Type B pancreatic cell (in vitro differentiated cells): ENCODE data around the gene RYR2. TPM values are rescaled to one million over a fixed set of nuclear protein-coding genes. Genes with fewer than 3 reads are reported as not detected.
A peak's percentile ranks its signal among the peaks of the same experiment; 100 is the strongest.

Experiments
- DNase-seq: peaks from one replicate; pipeline ENCODE4 v3.0.0; 2021; ENCODE audit warnings: mixed read lengths; ENCODE audit not compliant: unreplicated experiment; ENCODE audit errors: extremely low spot score
- H3K27ac Mint-ChIP-seq: 2 replicates; pipeline ENCODE4 v1.8.0; 2021; ENCODE audit warnings: mild to moderate bottlenecking, mixed read lengths
- H3K27me3 Mint-ChIP-seq: 2 replicates; pipeline ENCODE4 v1.8.0; 2021; ENCODE audit warnings: mixed read lengths
- H3K36me3 Mint-ChIP-seq: 2 replicates; pipeline ENCODE4 v1.8.0; 2021; ENCODE audit warnings: mixed read lengths
- H3K4me1 Mint-ChIP-seq: one replicate; pipeline ENCODE4 v1.8.0; 2021; ENCODE audit warnings: mixed read lengths; ENCODE audit not compliant: unreplicated experiment
- H3K4me3 Mint-ChIP-seq: 2 replicates; pipeline ENCODE4 v1.8.0; 2021; ENCODE audit warnings: mild to moderate bottlenecking, mixed read lengths
- H3K9me3 Mint-ChIP-seq: 2 replicates; pipeline ENCODE4 v1.8.0; 2021; ENCODE audit warnings: mixed read lengths
- CTCF ChIP-seq: fragments of 200-600 bp; sonication (generic); conservative IDR thresholded peaks from 2 replicates; pipeline ENCODE4 v1.5.0; 2021; ENCODE audit warnings: antibody characterized with exemption, mild to moderate bottlenecking
- total RNA-seq: library from RNA; stranded (reverse); gene quantifications from 2 replicates; pipeline ENCODE4 v1.2.1, GENCODE V29; 2021; ENCODE audit warnings: low replicate concordance

The RYR2 gene
- total RNA-seq, 1 donor from 2014 or later, result 0.58 TPM

- Mint-ChIP-seq H3K9me3 (no peaks in the 10 kb centered on the region), H3K27ac (no peak overlapping the region), H3K4me1 (no peaks in the 10 kb centered on the region), H3K4me3 (no peak overlapping the region), H3K36me3 (no peaks in the 10 kb centered on the region), H3K27me3 (no peaks in the 10 kb centered on the region)
- TF ChIP-seq CTCF, result no peak
- no peak for DNase-seq
Observed at GRCh38 chr1:237482777-237483176, 440.8 kb downstream of the RYR2 start.

GRCh38 chr1:237492359-237492758, 450.4 kb downstream of the RYR2 start:
- no peaks in the 10 kb centered on the region for H3K4me1 Mint-ChIP-seq
- no peaks in the 10 kb centered on the region for H3K27me3 Mint-ChIP-seq
- no peak overlapping the region for H3K27ac Mint-ChIP-seq
- no peaks in the 10 kb centered on the region for H3K36me3 Mint-ChIP-seq
- TF ChIP-seq CTCF, result peak; percentile 48
- no peak for DNase-seq
- no peaks in the 10 kb centered on the region for H3K9me3 Mint-ChIP-seq
- no peak overlapping the region for H3K4me3 Mint-ChIP-seq

DNA sequence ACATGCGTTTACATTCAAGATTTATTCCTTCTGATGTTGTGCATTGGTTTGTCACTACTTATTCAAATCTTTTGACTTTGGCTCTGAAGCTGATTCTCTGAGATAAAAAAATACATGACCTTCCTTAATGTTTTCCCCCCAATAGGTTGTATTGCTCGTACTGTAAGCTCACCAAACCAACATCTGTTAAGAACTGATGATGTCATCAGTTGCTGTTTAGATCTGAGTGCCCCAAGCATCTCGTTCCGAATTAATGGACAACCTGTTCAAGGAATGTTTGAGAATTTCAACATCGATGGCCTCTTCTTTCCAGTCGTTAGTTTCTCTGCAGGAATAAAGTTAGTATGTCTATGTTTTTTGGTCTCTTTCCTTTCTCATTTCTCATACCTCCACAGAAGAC, 458.6 kb downstream of the RYR2 start:
- no peak overlapping the region for H3K27ac Mint-ChIP-seq
- H3K4me1 Mint-ChIP-seq, result no peaks in the 10 kb centered on the region
- no peaks in the 10 kb centered on the region for H3K36me3 Mint-ChIP-seq
- H3K4me3 Mint-ChIP-seq, result no peak overlapping the region
- no peak for TF ChIP-seq CTCF
- H3K9me3 Mint-ChIP-seq, result no peaks in the 10 kb centered on the region
- no peak for DNase-seq
- no peaks in the 10 kb centered on the region for H3K27me3 Mint-ChIP-seq

GRCh38 chr1:237503292-237503691, 461.3 kb downstream of the RYR2 start:
- Mint-ChIP-seq H3K4me1 (no peaks in the 10 kb centered on the region), H3K4me3 (no peak overlapping the region), H3K36me3 (no peaks in the 10 kb centered on the region), H3K9me3 (no peaks in the 10 kb centered on the region), H3K27ac (no peak overlapping the region), H3K27me3 (no peaks in the 10 kb centered on the region)
- no peak for DNase-seq
- no peak for TF ChIP-seq CTCF

GRCh38 chr1:237507005-237507404, 465.0 kb downstream of the RYR2 start:
- Mint-ChIP-seq H3K36me3 (no peaks in the 10 kb centered on the region), H3K4me3 (no peak overlapping the region), H3K27ac (no peak overlapping the region), H3K4me1 (no peaks in the 10 kb centered on the region), H3K9me3 (no peaks in the 10 kb centered on the region), H3K27me3 (no peaks in the 10 kb centered on the region)
- no peak for DNase-seq
- TF ChIP-seq CTCF, result no peak

DNA sequence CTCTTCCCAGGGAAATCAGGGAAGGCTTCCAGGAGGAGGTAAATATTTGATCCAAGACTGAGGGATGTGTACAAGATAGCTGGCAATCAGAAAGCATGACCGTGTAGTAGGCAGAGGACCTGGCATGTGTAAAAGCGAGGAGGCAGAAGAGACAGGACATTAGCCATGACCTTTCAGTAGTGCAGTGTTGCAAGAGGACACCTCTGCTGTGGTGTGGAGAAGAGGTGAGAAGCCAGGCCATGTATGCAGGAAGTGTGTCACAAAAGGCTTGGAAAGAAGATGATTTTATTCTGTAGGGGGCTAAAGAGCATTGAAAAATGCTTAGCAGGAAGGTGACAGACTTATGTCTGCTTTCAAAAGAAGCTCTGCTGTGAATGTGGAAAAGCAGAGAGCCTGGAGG, 467.8 kb downstream of the RYR2 start:
- H3K4me3 Mint-ChIP-seq, result no peak overlapping the region
- peaks cover 3% of the 10 kb centered on the region for H3K27me3 Mint-ChIP-seq
- H3K9me3 Mint-ChIP-seq, result no peaks in the 10 kb centered on the region
- no peak overlapping the region for H3K27ac Mint-ChIP-seq
- no peaks in the 10 kb centered on the region for H3K4me1 Mint-ChIP-seq
- no peak for TF ChIP-seq CTCF
- H3K36me3 Mint-ChIP-seq, result no peaks in the 10 kb centered on the region
- no peak for DNase-seq
